Neuron (in vitro differentiated cells): ENCODE measurements around the gene FSTL4.

Source experiments
- H2AFZ ChIP-seq: one replicate; pipeline ENCODE4 v1.6.1; 2013; ENCODE audit warnings: low read depth, mild to moderate bottlenecking, inconsistent platforms, low read length, moderate library complexity
- H3K27me3 ChIP-seq: one replicate; pipeline ENCODE4 v1.6.1; 2013; ENCODE audit warnings: low read length; ENCODE audit not compliant: insufficient read depth
- H3K36me3 ChIP-seq: one replicate; pipeline ENCODE4 v1.6.1; 2013; ENCODE audit warnings: low read length; ENCODE audit not compliant: insufficient read depth
- H3K4me1 ChIP-seq: one replicate; pipeline ENCODE4 v1.6.1; 2013; ENCODE audit warnings: low read length; ENCODE audit not compliant: insufficient read depth
- H3K4me3 ChIP-seq: 2 replicates; pipeline ENCODE4 v1.5.1; 2013; ENCODE audit warnings: mild to moderate bottlenecking, low read length, moderate library complexity
- H3K9me3 ChIP-seq: one replicate; pipeline ENCODE4 v1.6.1; 2013; ENCODE audit warnings: low read length

FSTL4 gene

GRCh38 chr5:133147411-133147810 lies 464.9 kb downstream of the FSTL4 start:
- Histone ChIP-seq H3K4me1 (peaks cover 27% of the 10 kb centered on the region), H2AFZ (no peak overlapping the region), H3K9me3 (peaks cover 5% of the 10 kb centered on the region), H3K4me3 (no peak overlapping the region), H3K36me3 (no peaks in the 10 kb centered on the region), H3K27me3 (no peaks in the 10 kb centered on the region)
